Measurements from ENCODE around the gene DPYD.

DPYD gene

GRCh38 chr1:97906567-97907241, 14.1 kb downstream of the DPYD start:
- no peak for DNase-seq (ENCODE audit: low read depth)

- DNase-seq (ENCODE audit: low read depth): no peak
Observed at GRCh38 chr1:97905141-97905940, 15.5 kb downstream of the DPYD start.

- no peak for DNase-seq (ENCODE audit: low read depth)
Observed at GRCh38 chr1:97904534-97904933, 16.3 kb downstream of the DPYD start.

GRCh38 chr1:97903626-97904025, 17.2 kb downstream of the DPYD start:
- DNase-seq (ENCODE audit: low read depth): no peak

GRCh38 chr1:97902067-97902466, 18.8 kb downstream of the DPYD start:
- DNase-seq (ENCODE audit: low read depth): no peak

- DNase-seq (ENCODE audit: low read depth): no peak
Observed at GRCh38 chr1:97901017-97901658, 19.7 kb downstream of the DPYD start.

- no peak for DNase-seq (ENCODE audit: low read depth)
Observed at GRCh38 chr1:97898948-97899347, 21.9 kb downstream of the DPYD start.

GRCh38 chr1:97895278-97895677, 25.6 kb downstream of the DPYD start:
- no peak for DNase-seq (ENCODE audit: low read depth)

GRCh38 chr1:97893844-97894243, 27.0 kb downstream of the DPYD start:
- no peak for DNase-seq (ENCODE audit: low read depth)

GRCh38 chr1:97886199-97886598, 34.6 kb downstream of the DPYD start:
- no peak for DNase-seq (ENCODE audit: low read depth)

- DNase-seq (ENCODE audit: low read depth): no peak
Observed at GRCh38 chr1:97883823-97884222, 37.0 kb downstream of the DPYD start.

- DNase-seq (ENCODE audit: low read depth): no peak
Observed at GRCh38 chr1:97877307-97877706, 43.5 kb downstream of the DPYD start.

GRCh38 chr1:97875996-97876395, 44.8 kb downstream of the DPYD start:
- DNase-seq (ENCODE audit: low read depth): no peak

- DNase-seq (ENCODE audit: low read depth): no peak
Observed at GRCh38 chr1:97870589-97870988, 50.2 kb downstream of the DPYD start.

GRCh38 chr1:97869441-97869840, 51.4 kb downstream of the DPYD start:
- no peak for DNase-seq (ENCODE audit: low read depth)

- DNase-seq (ENCODE audit: low read depth): no peak
Observed at GRCh38 chr1:97867127-97867526, 53.7 kb downstream of the DPYD start.

- no peak for DNase-seq (ENCODE audit: low read depth)
Observed at GRCh38 chr1:97864615-97865014, 56.2 kb downstream of the DPYD start.

GRCh38 chr1:97853221-97853620, 67.6 kb downstream of the DPYD start:
- no peak for DNase-seq (ENCODE audit: low read depth)

- DNase-seq (ENCODE audit: low read depth): no peak
Observed at GRCh38 chr1:97849345-97850340, 71.2 kb downstream of the DPYD start.

GRCh38 chr1:97845805-97846204, 75.0 kb downstream of the DPYD start:
- DNase-seq (ENCODE audit: low read depth): no peak

- DNase-seq (ENCODE audit: low read depth): no peak
Observed at GRCh38 chr1:97844552-97845089, 76.2 kb downstream of the DPYD start.

- no peak for DNase-seq (ENCODE audit: low read depth)
Observed at GRCh38 chr1:97841338-97841737, 79.5 kb downstream of the DPYD start.

All from stimulated activated CD8-positive, alpha-beta memory T cell treated with anti-CD3 and anti-CD28 coated beads, Interleukin-15, amount 100 ng/mL, for 1 hour (primary cell).